CD4-positive, alpha-beta memory T cell (primary cell): Measurements from ENCODE around the gene NFATC2. TPM values are rescaled to one million over a fixed set of nuclear protein-coding genes. Genes with fewer than 3 reads are reported as not detected.
"Not testable (repeated sequence)": the region's sequence is repeated elsewhere in the genome, so short reads cannot be mapped to it uniquely, and the experiment has no call there.

ENCODE experiments used
- CTCF ChIA-PET: fragments of 350-600 bp; sonication (Branson Sonifier 250); formaldehyde crosslinking; loops from one replicate; lab custom pipeline; 2021; ENCODE audit warnings: inconsistent platforms; ENCODE audit not compliant: partially characterized antibody; lab: Charles Lee
- POLR2A ChIA-PET: fragments of 350-600 bp; sonication (Branson Sonifier 250); formaldehyde crosslinking; loops from one replicate; lab custom pipeline; 2021; ENCODE audit not compliant: partially characterized antibody; lab: Charles Lee
- DNase-seq, 5 donors: peaks; one replicate each; pipeline versions ENCODE4 v3.0.0 to v3.0.0-alpha.2; 2020 to 2022; ENCODE audit warnings: mixed read lengths in 1 of 5
- H3K27ac ChIP-seq: one replicate; pipeline ENCODE4 v1.7.0; 2013; ENCODE audit warnings: low read depth, low read length
- H3K27me3 ChIP-seq: 2 replicates; pipeline ENCODE4 v1.7.0; 2013; ENCODE audit warnings: mild to moderate bottlenecking, low read length, moderate library complexity; ENCODE audit not compliant: insufficient read depth
- H3K36me3 ChIP-seq: 2 replicates; pipeline ENCODE4 v1.7.0; 2013; ENCODE audit warnings: mild to moderate bottlenecking, low read length, moderate library complexity; ENCODE audit not compliant: insufficient read depth
- H3K4me1 ChIP-seq: 2 replicates; pipeline ENCODE4 v1.7.0; 2013; ENCODE audit warnings: mild to moderate bottlenecking, low read length, moderate library complexity; ENCODE audit not compliant: insufficient read depth
- H3K4me3 ChIP-seq, 2 donors: one replicate each; pipeline ENCODE4 v1.7.0; 2013; ENCODE audit warnings: low read length in 2 of 2, mild to moderate bottlenecking in 1 of 2
- H3K9me3 ChIP-seq, 2 donors: one replicate each; pipeline ENCODE4 v1.7.0; 2013; ENCODE audit warnings: low read length in 2 of 2, control low read depth in 1 of 2; ENCODE audit not compliant: control insufficient read depth in 1 of 2
- H3K27ac Mint-ChIP-seq, 7 donors: one replicate each; pipeline ENCODE4 v1.8.0; 2020 to 2021; ENCODE audit warnings: mixed read lengths in 7 of 7, mild to moderate bottlenecking in 6 of 7, inconsistent platforms in 3 of 7, moderate library complexity in 3 of 7
- H3K27me3 Mint-ChIP-seq, 2 donors: one replicate each; pipeline ENCODE4 v1.8.0; 2020 to 2021; ENCODE audit warnings: mixed read lengths in 2 of 2
- H3K36me3 Mint-ChIP-seq, 2 donors: one replicate each; pipeline ENCODE4 v1.8.0; 2020 to 2021; ENCODE audit warnings: mixed read lengths in 2 of 2, inconsistent platforms in 1 of 2, mild to moderate bottlenecking in 1 of 2
- H3K4me1 Mint-ChIP-seq, 4 donors: one replicate each; pipeline ENCODE4 v1.8.0; 2020 to 2021; ENCODE audit warnings: mixed read lengths in 4 of 4, mild to moderate bottlenecking in 1 of 4
- H3K4me3 Mint-ChIP-seq, 8 donors: one replicate each; pipeline ENCODE4 v1.8.0; 2020 to 2021; ENCODE audit warnings: mixed read lengths in 8 of 8, mild to moderate bottlenecking in 7 of 8, moderate library complexity in 6 of 8, inconsistent platforms in 3 of 8
- H3K9me3 Mint-ChIP-seq, 8 donors: one replicate each; pipeline ENCODE4 v1.8.0; 2020 to 2021; ENCODE audit warnings: mixed read lengths in 8 of 8, mild to moderate bottlenecking in 5 of 8, inconsistent platforms in 3 of 8, moderate library complexity in 1 of 8
- intact Hi-C: fragments of 100-400 bp; cut with micrococcal nuclease; formaldehyde crosslinking; loops from one replicate; pipeline ENCODE4 v1.15.1; 2023
- polyA plus RNA-seq, 2 donors: library from polyadenylated mRNA; unstranded; fragments of 300-500 nt; fragmentation: Illumina TruSeq; gene quantifications; one replicate each; pipeline ENCODE4 v1.2.3, GENCODE V29; 2021
- total RNA-seq, 2 experiments: library from RNA; stranded (reverse); gene quantifications; one replicate each; pipeline ENCODE4 v1.2.3, GENCODE V29; 2021

The NFATC2 gene
- total and polyA plus RNA-seq, 4 experiments from 2014 or later, result 14.0 to 71.6 (median 53.7) TPM

DNA sequence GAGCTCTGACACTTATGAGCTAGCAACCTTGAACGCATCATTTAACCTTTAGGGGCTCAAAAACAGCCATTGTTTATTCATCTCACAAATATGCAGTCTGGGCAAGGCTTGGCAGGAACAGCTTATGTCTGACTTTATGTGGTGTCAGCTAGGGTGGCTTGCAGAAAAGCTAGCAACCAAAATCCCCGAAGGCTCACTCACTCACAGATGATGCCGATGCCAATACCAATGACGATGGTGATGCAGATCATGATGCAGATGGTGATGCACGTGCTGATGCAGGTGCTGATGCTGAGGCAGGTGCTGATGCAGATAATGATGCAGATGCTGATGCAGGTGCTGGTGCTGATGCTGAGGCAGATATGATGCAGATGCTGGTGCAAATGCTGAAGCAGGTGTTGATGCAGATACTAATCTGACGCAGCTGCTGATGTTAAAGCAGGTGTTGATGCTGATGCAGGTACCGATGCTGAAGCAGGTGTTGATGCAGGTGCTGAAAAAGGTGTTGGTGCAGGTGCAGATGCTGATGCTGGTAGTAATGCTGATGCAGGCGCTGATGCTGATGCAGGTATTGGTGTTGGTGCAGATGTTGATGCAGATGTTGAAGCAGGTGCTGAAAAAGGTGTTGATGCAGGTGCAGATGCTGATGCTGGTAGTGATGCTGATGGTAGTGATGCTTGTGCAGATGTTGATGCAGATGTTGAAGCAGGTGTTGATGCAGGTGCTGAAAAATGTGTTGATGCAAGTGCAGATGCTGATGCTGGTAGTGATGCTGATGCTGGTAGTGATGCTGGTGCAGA is 195.6 kb downstream of the NFATC2 start:
- Mint-ChIP-seq H3K4me3 (no peak overlapping the region), H3K36me3 (peaks cover 0 to 19% of the 10 kb centered on the region in 2 donors), H3K9me3 (peaks cover 0 to 9% (median 4%) of the 10 kb centered on the region in 8 donors), H3K27ac (peak overlapping the region in 1 of 7 donors; percentile 6), H3K4me1 (no peaks in the 10 kb centered on the region), H3K27me3 (no peaks in the 10 kb centered on the region)
- Histone ChIP-seq H3K36me3 (no peaks in the 10 kb centered on the region), H3K27ac (no peak overlapping the region), H3K9me3 (no peaks in the 10 kb centered on the region), H3K4me3 (no peak overlapping the region), H3K4me1 (no peaks in the 10 kb centered on the region), H3K27me3 (no peaks in the 10 kb centered on the region)
- intact Hi-C loops, result no loop called here
- ChIA-PET CTCF (interaction anchor here (2.8 kb wide), 1 partner anchor 21 kb away, joined by 7 read pairs; no protein-coding TSS in a partner anchor), POLR2A (no interaction called here)
- DNase-seq, result no peak

DNA sequence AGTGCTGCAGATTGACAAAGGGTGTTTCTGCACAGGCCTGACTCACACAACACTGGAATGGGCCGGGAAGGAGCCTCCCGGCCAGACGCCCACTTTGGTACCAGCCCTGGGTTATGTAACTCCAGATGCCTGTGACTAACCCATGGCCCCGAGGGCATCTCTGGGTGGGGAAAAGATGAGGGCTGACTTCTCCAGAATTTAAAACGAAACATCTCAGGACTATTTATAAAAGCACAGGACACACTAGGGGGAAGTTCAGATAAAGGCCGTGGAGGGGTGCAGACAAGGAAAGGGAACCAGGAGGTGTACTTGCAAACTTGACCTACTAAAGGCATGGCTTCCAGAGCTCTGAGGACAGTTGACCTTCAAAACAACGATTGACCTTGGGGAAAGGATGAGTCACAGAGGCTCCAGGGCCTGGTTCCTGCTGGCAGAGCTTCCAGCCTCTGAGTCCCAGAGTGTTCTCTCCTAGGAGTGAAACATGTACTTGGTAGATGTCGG is 196.9 kb downstream of the NFATC2 start:
- Histone ChIP-seq H3K4me3 (no peak overlapping the region), H3K4me1 (no peaks in the 10 kb centered on the region), H3K9me3 (no peaks in the 10 kb centered on the region), H3K27me3 (no peaks in the 10 kb centered on the region), H3K36me3 (no peaks in the 10 kb centered on the region), H3K27ac (no peak overlapping the region)
- H3K4me1 Mint-ChIP-seq, result no peaks in the 10 kb centered on the region
- peaks cover 0 to 19% of the 10 kb centered on the region in 2 donors for H3K36me3 Mint-ChIP-seq
- DNase-seq, result no peak
- POLR2A ChIA-PET, result no interaction called here
- CTCF ChIA-PET, result no interaction called here
- peak overlapping the region in 1 of 7 donors; percentile 37 for H3K27ac Mint-ChIP-seq
- H3K27me3 Mint-ChIP-seq, result no peaks in the 10 kb centered on the region
- intact Hi-C loops, result no loop called here
- no peak overlapping the region for H3K4me3 Mint-ChIP-seq
- peaks cover 0 to 9% (median 4%) of the 10 kb centered on the region in 8 donors for H3K9me3 Mint-ChIP-seq

DNA sequence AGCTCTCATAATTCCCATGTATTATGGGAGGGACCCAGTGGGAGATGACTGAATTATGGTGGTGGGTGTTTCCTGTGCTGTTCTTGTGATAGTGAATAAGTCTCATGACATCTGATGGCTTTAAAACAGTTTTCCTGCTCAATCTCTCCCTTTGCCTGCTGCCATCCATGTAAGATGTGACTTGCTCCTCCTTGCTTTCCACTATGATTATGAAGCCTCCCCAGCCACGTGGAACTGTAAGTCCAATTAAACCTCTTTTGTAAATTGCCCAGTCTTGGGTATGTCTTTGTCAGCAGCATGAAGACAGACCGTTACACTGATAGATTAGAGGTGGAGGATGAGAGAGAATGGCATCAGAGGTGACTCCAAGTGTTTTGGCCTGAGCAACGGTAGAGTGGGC is 198.7 kb downstream of the NFATC2 start:
- H3K4me3 Mint-ChIP-seq, H3K27me3 ChIP-seq, H3K27ac Mint-ChIP-seq, H3K4me1 ChIP-seq, H3K4me1 Mint-ChIP-seq, H3K4me3 ChIP-seq, H3K36me3 ChIP-seq, H3K27me3 Mint-ChIP-seq, H3K9me3 ChIP-seq, H3K27ac ChIP-seq, POLR2A ChIA-PET, H3K9me3 Mint-ChIP-seq, DNase-seq, intact Hi-C loops: not testable (repeated sequence)
- H3K36me3 Mint-ChIP-seq, result peaks cover 0 to 19% of the 10 kb centered on the region in 2 donors
- CTCF ChIA-PET, result interaction anchor here (0.6 kb wide), 1 partner anchor 301 kb away, joined by 3 read pairs; no protein-coding TSS in a partner anchor

DNA sequence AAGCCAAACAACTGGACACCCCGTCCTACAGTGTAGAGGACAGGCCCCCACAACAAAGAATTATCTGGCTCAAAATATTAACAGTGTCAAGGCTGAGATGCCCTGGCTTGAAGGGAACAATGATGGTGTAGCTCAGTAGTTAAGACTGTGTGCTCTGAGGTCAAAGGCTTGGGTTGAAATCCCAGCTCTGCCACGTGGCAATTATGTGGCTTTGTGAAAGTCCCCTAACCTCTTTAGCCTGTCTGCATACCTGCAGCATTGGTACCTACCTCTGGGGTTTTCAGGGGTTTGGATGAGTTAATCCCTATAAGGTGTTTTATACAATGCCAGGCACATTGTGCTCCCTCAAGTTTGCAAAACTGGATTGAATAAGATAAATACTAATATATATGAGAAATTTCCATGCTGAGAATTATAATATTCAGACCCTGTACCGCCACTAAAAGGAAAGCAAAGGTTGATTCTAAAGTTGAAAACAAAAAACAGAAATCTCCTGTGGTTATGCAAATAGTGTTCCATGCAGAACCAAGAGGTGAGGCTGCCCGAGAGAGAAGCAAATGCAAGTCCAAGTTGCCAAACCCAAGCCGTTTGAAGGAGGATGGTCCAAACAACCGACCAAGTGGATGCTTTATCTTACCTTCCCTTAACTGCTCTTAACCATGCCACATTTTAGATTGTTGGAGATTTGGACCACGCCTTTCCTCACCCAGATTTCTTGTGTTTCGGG is 199.8 kb downstream of the NFATC2 start:
- Histone ChIP-seq H3K9me3 (no peaks in the 10 kb centered on the region), H3K4me1 (peaks cover 3% of the 10 kb centered on the region), H3K27ac (no peak overlapping the region), H3K27me3 (no peaks in the 10 kb centered on the region), H3K36me3 (no peaks in the 10 kb centered on the region), H3K4me3 (no peak overlapping the region)
- intact Hi-C loops, result no loop called here
- Mint-ChIP-seq H3K4me3 (no peak overlapping the region), H3K36me3 (peaks cover 0 to 19% of the 10 kb centered on the region in 2 donors), H3K27me3 (no peaks in the 10 kb centered on the region), H3K9me3 (peaks cover 0 to 9% (median 4%) of the 10 kb centered on the region in 8 donors), H3K4me1 (peaks cover 0 to 16% (median 4%) of the 10 kb centered on the region in 4 donors), H3K27ac (no peak overlapping the region)
- ChIA-PET POLR2A (no interaction called here), CTCF (interaction anchor here (2.2 kb wide), 1 partner anchor 252 kb away, joined by 6 read pairs; no protein-coding TSS in a partner anchor)
- no peak for DNase-seq

DNA sequence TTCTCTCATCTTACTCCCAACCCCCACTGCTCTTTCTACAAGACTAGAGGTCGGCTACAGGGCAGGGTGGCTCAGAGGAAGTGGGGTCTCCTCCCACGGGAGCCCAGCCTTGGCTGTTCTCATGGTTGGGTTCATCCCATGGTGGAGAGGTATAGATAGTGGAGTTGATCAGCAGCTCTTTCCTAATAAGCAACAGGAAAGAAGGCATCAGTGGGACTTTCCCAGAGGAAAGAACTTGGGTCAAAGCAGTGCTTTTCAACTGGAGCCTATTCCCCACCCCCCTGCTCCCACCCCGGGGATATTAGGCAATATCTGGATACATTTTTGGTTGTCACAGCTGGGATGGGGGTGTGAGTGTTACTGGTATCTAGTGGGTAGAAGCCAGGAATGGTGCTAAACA is 200.9 kb downstream of the NFATC2 start:
- no peak for DNase-seq
- intact Hi-C loops, result no loop called here
- ChIA-PET POLR2A (no interaction called here), CTCF (interaction anchor here (2.2 kb wide), 1 partner anchor 253 kb away, joined by 6 read pairs; no protein-coding TSS in a partner anchor)
- peaks cover 0 to 9% (median 4%) of the 10 kb centered on the region in 8 donors for H3K9me3 Mint-ChIP-seq
- peaks cover 0 to 12% of the 10 kb centered on the region in 2 donors for H3K36me3 Mint-ChIP-seq
- no peaks in the 10 kb centered on the region for H3K27me3 Mint-ChIP-seq
- H3K4me1 ChIP-seq, result peaks cover 10% of the 10 kb centered on the region
- H3K36me3 ChIP-seq, result no peaks in the 10 kb centered on the region
- no peak overlapping the region for H3K4me3 ChIP-seq
- no peak overlapping the region for H3K27ac ChIP-seq
- H3K27me3 ChIP-seq, result no peaks in the 10 kb centered on the region
- no peak overlapping the region for H3K4me3 Mint-ChIP-seq
- no peaks in the 10 kb centered on the region for H3K9me3 ChIP-seq
- peaks cover 3 to 23% (median 9%) of the 10 kb centered on the region in 4 donors for H3K4me1 Mint-ChIP-seq
- no peak overlapping the region for H3K27ac Mint-ChIP-seq

DNA sequence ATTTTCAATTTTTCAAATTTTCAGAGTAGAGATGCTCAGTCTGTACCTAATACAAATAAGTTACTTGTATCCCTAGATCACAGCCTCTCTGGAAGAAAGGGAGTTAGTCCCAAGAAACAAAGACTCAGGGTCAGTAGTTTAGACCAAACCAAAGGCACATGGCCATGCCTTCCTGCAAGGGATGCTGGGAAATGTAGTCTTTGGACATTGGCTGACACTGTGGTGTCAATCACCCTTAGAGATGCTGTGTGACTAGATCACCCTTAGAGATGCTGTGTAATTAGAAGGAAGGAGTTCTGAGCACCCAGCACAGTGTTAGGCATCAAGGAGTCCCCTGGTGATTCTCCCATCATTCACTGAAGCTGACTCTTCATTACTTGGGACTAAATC is 202.1 kb downstream of the NFATC2 start:
- Mint-ChIP-seq H3K9me3 (peaks cover 0 to 9% (median 4%) of the 10 kb centered on the region in 8 donors), H3K4me1 (peaks cover 3 to 23% (median 9%) of the 10 kb centered on the region in 4 donors), H3K36me3 (peaks cover 0 to 12% of the 10 kb centered on the region in 2 donors), H3K27ac (no peak overlapping the region), H3K4me3 (no peak overlapping the region), H3K27me3 (no peaks in the 10 kb centered on the region)
- DNase-seq, result no peak
- no peak overlapping the region for H3K4me3 ChIP-seq
- no peaks in the 10 kb centered on the region for H3K27me3 ChIP-seq
- peaks cover 10% of the 10 kb centered on the region for H3K4me1 ChIP-seq
- H3K27ac ChIP-seq, result no peak overlapping the region
- POLR2A ChIA-PET, result no interaction called here
- CTCF ChIA-PET, result no interaction called here
- intact Hi-C loops, result no loop called here
- H3K36me3 ChIP-seq, result no peaks in the 10 kb centered on the region
- no peaks in the 10 kb centered on the region for H3K9me3 ChIP-seq
